Liver (tissue), 3 donors: ENCODE results near the gene TBC1D5.

Source experiments
- REST ChIP-seq: IDR thresholded peaks from 2 replicates; pipeline ENCODE4 v1.6.1; 2016; ENCODE audit warnings: antibody characterized with exemption, mild to moderate bottlenecking
- SP1 ChIP-seq: IDR thresholded peaks from 2 replicates; pipeline ENCODE4 v1.6.1; 2018; ENCODE audit warnings: antibody characterized with exemption, mild to moderate bottlenecking
- TAF1 ChIP-seq: conservative IDR thresholded peaks from 2 replicates; pipeline ENCODE4 v1.6.1; 2016; ENCODE audit warnings: antibody characterized with exemption, mild to moderate bottlenecking
- TF ChIP-seq, protein P1 (sequence below): fragments of 150-350 bp; IDR thresholded peaks from 2 replicates; pipeline ENCODE4 v1.5.1; 2017; ENCODE audit warnings: improper control_type of control experiment, low read depth, low read length; ENCODE audit not compliant: missing input control
- donor health status: healthy.
- donor health status: healthy.

GRCh38 chr3:17233398-17233800, 509.0 kb downstream of the TBC1D5 start:
- TF ChIP-seq, protein P1, sequence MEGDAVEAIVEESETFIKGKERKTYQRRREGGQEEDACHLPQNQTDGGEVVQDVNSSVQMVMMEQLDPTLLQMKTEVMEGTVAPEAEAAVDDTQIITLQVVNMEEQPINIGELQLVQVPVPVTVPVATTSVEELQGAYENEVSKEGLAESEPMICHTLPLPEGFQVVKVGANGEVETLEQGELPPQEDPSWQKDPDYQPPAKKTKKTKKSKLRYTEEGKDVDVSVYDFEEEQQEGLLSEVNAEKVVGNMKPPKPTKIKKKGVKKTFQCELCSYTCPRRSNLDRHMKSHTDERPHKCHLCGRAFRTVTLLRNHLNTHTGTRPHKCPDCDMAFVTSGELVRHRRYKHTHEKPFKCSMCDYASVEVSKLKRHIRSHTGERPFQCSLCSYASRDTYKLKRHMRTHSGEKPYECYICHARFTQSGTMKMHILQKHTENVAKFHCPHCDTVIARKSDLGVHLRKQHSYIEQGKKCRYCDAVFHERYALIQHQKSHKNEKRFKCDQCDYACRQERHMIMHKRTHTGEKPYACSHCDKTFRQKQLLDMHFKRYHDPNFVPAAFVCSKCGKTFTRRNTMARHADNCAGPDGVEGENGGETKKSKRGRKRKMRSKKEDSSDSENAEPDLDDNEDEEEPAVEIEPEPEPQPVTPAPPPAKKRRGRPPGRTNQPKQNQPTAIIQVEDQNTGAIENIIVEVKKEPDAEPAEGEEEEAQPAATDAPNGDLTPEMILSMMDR, result peak; percentile 73
- TF ChIP-seq REST (no peak), SP1 (no peak), TAF1 (no peak)
